Measurements from ENCODE around the gene HECW1. TPM values are rescaled to one million over a fixed set of nuclear protein-coding genes. Genes with fewer than 3 reads are reported as not detected.
"Not testable (repeated sequence)": the region's sequence is repeated elsewhere in the genome, so short reads cannot be mapped to it uniquely, and the experiment has no call there.

Gene HECW1
- total RNA-seq, 1 donor from 2014 or later = not detected

GRCh38 chr7:43204081-43204480 is 91.6 kb downstream of the HECW1 start:
- DNase-seq (ENCODE audit: low read depth in 2 of 2) = no peak

GRCh38 chr7:43205171-43205795 is 92.8 kb downstream of the HECW1 start:
- DNase-seq (ENCODE audit: low read depth in 2 of 2) = no peak

- no peak for DNase-seq (ENCODE audit: low read depth in 2 of 2)
These were observed 95.8 kb downstream of the HECW1 start for GRCh38 chr7:43208242-43208641.

GRCh38 chr7:43210539-43210938 is 98.1 kb downstream of the HECW1 start:
- not testable (repeated sequence) for DNase-seq (ENCODE audit: low read depth in 2 of 2)

- no peak for DNase-seq (ENCODE audit: low read depth in 2 of 2)
These were observed 98.8 kb downstream of the HECW1 start for GRCh38 chr7:43211286-43211685.

- DNase-seq (ENCODE audit: low read depth in 2 of 2) = no peak
These were observed 99.2 kb downstream of the HECW1 start for GRCh38 chr7:43211693-43212092.

- DNase-seq (ENCODE audit: low read depth in 2 of 2) = no peak
These were observed 100.5 kb downstream of the HECW1 start for GRCh38 chr7:43212921-43213320.

GRCh38 chr7:43215061-43215460 is 102.6 kb downstream of the HECW1 start:
- DNase-seq (ENCODE audit: low read depth in 2 of 2) = no peak

- DNase-seq (ENCODE audit: low read depth in 2 of 2) = no peak
These were observed 104.6 kb downstream of the HECW1 start for GRCh38 chr7:43217055-43217454.

GRCh38 chr7:43218901-43219300 is 106.5 kb downstream of the HECW1 start:
- DNase-seq (ENCODE audit: low read depth in 2 of 2) = not testable (repeated sequence)

GRCh38 chr7:43220250-43220649 is 107.8 kb downstream of the HECW1 start:
- no peak for DNase-seq (ENCODE audit: low read depth in 2 of 2)

- no peak for DNase-seq (ENCODE audit: low read depth in 2 of 2)
These were observed 108.3 kb downstream of the HECW1 start for GRCh38 chr7:43220742-43221141.

GRCh38 chr7:43229801-43230200 is 117.4 kb downstream of the HECW1 start:
- DNase-seq (ENCODE audit: low read depth in 2 of 2) = no peak

GRCh38 chr7:43232366-43232765 is 119.9 kb downstream of the HECW1 start:
- no peak for DNase-seq (ENCODE audit: low read depth in 2 of 2)

GRCh38 chr7:43234073-43234472 is 121.6 kb downstream of the HECW1 start:
- DNase-seq (ENCODE audit: low read depth in 2 of 2) = no peak

- DNase-seq (ENCODE audit: low read depth in 2 of 2) = no peak
These were observed 122.5 kb downstream of the HECW1 start for GRCh38 chr7:43234968-43235367.

- DNase-seq (ENCODE audit: low read depth in 2 of 2) = no peak
These were observed 128.1 kb downstream of the HECW1 start for GRCh38 chr7:43240565-43240964.

GRCh38 chr7:43242628-43243255 is 130.3 kb downstream of the HECW1 start:
- no peak for DNase-seq (ENCODE audit: low read depth in 2 of 2)

- no peak for DNase-seq (ENCODE audit: low read depth in 2 of 2)
These were observed 131.8 kb downstream of the HECW1 start for GRCh38 chr7:43244232-43244631.

GRCh38 chr7:43244784-43245183 is 132.3 kb downstream of the HECW1 start:
- no peak for DNase-seq (ENCODE audit: low read depth in 2 of 2)

GRCh38 chr7:43247757-43248156 is 135.3 kb downstream of the HECW1 start:
- no peak for DNase-seq (ENCODE audit: low read depth in 2 of 2)

- no peak for DNase-seq (ENCODE audit: low read depth in 2 of 2)
These were observed 136.1 kb downstream of the HECW1 start for GRCh38 chr7:43248553-43248952.

All from lung microvascular endothelial cell (primary cell).